Retinal pigment epithelial cell (primary cell): ENCODE measurements around the gene ASXL1.

Experiments
- DNase-seq: peaks from one replicate; pipeline ENCODE4 v3.0.0-alpha.2; 2010; ENCODE audit warnings: low read depth
- H3K4me3 ChIP-seq: 2 replicates; pipeline ENCODE4 v1.5.1; 2011; ENCODE audit warnings: mild to moderate bottlenecking, low read length, control low read depth, moderate library complexity
- CTCF ChIP-seq: conservative IDR thresholded peaks from 2 replicates; pipeline ENCODE4 v1.5.1; 2011; ENCODE audit warnings: low read depth, low read length, control low read depth, inconsistent platforms

The ASXL1 gene

GRCh38 chr20:32452776-32453466, 94.8 kb downstream of the ASXL1 start:
- H3K4me3 ChIP-seq: no peak overlapping the region
- no peak for TF ChIP-seq CTCF

GRCh38 chr20:32453467-32454163, 95.5 kb downstream of the ASXL1 start:
- DNase-seq: no peak
- no peak overlapping the region for H3K4me3 ChIP-seq
- no peak for TF ChIP-seq CTCF

More at GRCh38 chr20:32452776-32453466, 94.8 kb downstream of the ASXL1 start:
- no peak for DNase-seq

- H3K4me3 ChIP-seq: no peak overlapping the region
- no peak for TF ChIP-seq CTCF
- no peak for DNase-seq
These were observed 96.3 kb downstream of the ASXL1 start for GRCh38 chr20:32454164-32455145.

GRCh38 chr20:32455171-32455900, 97.2 kb downstream of the ASXL1 start:
- no peak overlapping the region for H3K4me3 ChIP-seq
- no peak for TF ChIP-seq CTCF
- DNase-seq: no peak

GRCh38 chr20:32455901-32456701, 98.0 kb downstream of the ASXL1 start:
- H3K4me3 ChIP-seq: no peak overlapping the region
- TF ChIP-seq CTCF: no peak

More at GRCh38 chr20:32455901-32456701, 98.0 kb downstream of the ASXL1 start:
- DNase-seq: no peak
